HCT116 (cell line): ENCODE measurements around the gene TMEM147. TPM values are rescaled to one million over a fixed set of nuclear protein-coding genes. Genes with fewer than 3 reads are reported as not detected.
A peak's percentile ranks its signal among the peaks of the same experiment; 100 is the strongest.

Experiments
- ATAC-seq: fragments of 200-7000 bp; cut with Tn5 transposase; 2 replicates; pipeline ENCODE4 v1.9.1; 2020; ENCODE audit warnings: mild to moderate bottlenecking, moderate library complexity
- BruUV-seq: library from RNA; stranded (reverse); fragments of 400-500 nt; replicated peaks from 2 replicates; lab custom pipeline; 2021; lab: Mats Ljungman, UMichigan
- CTCF ChIA-PET: fragments of 300-600 bp; sonication (Branson Sonifier 250); formaldehyde crosslinking; loops from one replicate; lab custom pipeline; 2021; ENCODE audit warnings: antibody characterized with exemption; lab: Charles Lee
- POLR2A ChIA-PET: fragments of 300-600, 350-600 bp; sonication (Branson Sonifier 250); formaldehyde crosslinking; loops from one replicate; lab custom pipeline; 2021; ENCODE audit warnings: antibody characterized with exemption; lab: Charles Lee
- RAD21 ChIA-PET, 2 experiments: fragments of 300-600 bp; sonication (Branson Sonifier 250); formaldehyde crosslinking; loops; one replicate each; lab custom pipeline; 2023; ENCODE audit warnings: low total read pairs in 2 of 2; ENCODE audit not compliant: uncharacterized antibody in 2 of 2, unreplicated experiment in 2 of 2, low non-redundant PET in 1 of 2; lab: Charles Lee
- DNase-seq: peaks from one replicate; pipeline ENCODE4 v3.0.0-alpha.2; 2010; ENCODE audit warnings: low read depth, low spot score
- H2AFZ ChIP-seq: fragments of 200-600 bp; shearing (Covaris generic), sonication (generic); 2 replicates; pipeline ENCODE4 v1.6.1; 2017; ENCODE audit warnings: low read depth, mixed run types, mixed read lengths, antibody characterized with exemption, low read length; ENCODE audit not compliant: poor library complexity, severe bottlenecking
- H3K27ac ChIP-seq: 2 replicates; pipeline ENCODE4 v1.5.1; 2012; ENCODE audit warnings: low read depth, low read length
- H3K27me3 ChIP-seq: fragments of 200-600 bp; sonication (generic); 2 replicates; pipeline ENCODE4 v1.6.1; 2016; ENCODE audit warnings: mixed run types, low read length, mixed read lengths; ENCODE audit not compliant: insufficient read depth
- H3K36me3 ChIP-seq, 2 experiments: fragments of 200-500 bp in 1 of 2; fragments of 200-600 bp in 1 of 2; sonication (Bioruptor generic) in 1 of 2; sonication (generic) in 1 of 2; 2 replicates each; pipeline versions ENCODE4 v1.5.1 to v1.6.1; 2014 to 2016; ENCODE audit warnings: low read length in 2 of 2, inconsistent platforms in 1 of 2, mixed read lengths in 1 of 2, mixed run types in 1 of 2; ENCODE audit not compliant: insufficient read depth in 2 of 2, control insufficient read depth in 1 of 2
- H3K4me1 ChIP-seq, 2 experiments: fragments of 200-600 bp in 1 of 2; sonication (generic) in 1 of 2; 2 replicates each; pipeline versions ENCODE4 v1.5.1 to v1.6.1; 2012 to 2017; ENCODE audit warnings: low read length in 2 of 2, inconsistent platforms in 1 of 2, mild to moderate bottlenecking in 1 of 2, mixed read lengths in 1 of 2, mixed run types in 1 of 2, moderate library complexity in 1 of 2; ENCODE audit not compliant: insufficient read depth in 2 of 2, control insufficient read depth in 1 of 2
- H3K4me2 ChIP-seq: fragments of 200-600 bp; sonication (generic); 2 replicates; pipeline ENCODE4 v1.6.1; 2017; ENCODE audit warnings: mixed run types, low read length, mixed read lengths
- H3K4me3 ChIP-seq, 2 experiments: fragments of 200-600 bp in 1 of 2; sonication (generic) in 1 of 2; replicated peaks in 1 of 2; 2 replicates each; pipeline ENCODE4 v1.5.1; 2011 to 2016; ENCODE audit warnings: low read length in 2 of 2, control low read depth in 1 of 2, low read depth in 1 of 2, mild to moderate bottlenecking in 1 of 2, mixed read lengths in 1 of 2, mixed run types in 1 of 2
- H3K79me2 ChIP-seq: fragments of 200-600 bp; sonication (generic); 2 replicates; pipeline ENCODE4 v1.6.1; 2017; ENCODE audit warnings: mild to moderate bottlenecking, mixed run types, low read length, moderate library complexity, mixed read lengths; ENCODE audit not compliant: insufficient read depth
- H3K9ac ChIP-seq: fragments of 200-600 bp; sonication (generic); 2 replicates; pipeline ENCODE4 v1.6.1; 2016; ENCODE audit warnings: low read length, mixed read lengths
- H3K9me2 ChIP-seq: fragments of 200-600 bp; sonication (generic), shearing (Covaris generic); 2 replicates; pipeline ENCODE4 v1.6.1; 2017; ENCODE audit warnings: mixed run types, mild to moderate bottlenecking, moderate library complexity; ENCODE audit not compliant: insufficient read depth
- H3K9me3 ChIP-seq, 2 experiments: fragments of 200-500 bp in 1 of 2; fragments of 200-600 bp in 1 of 2; sonication (Bioruptor generic) in 1 of 2; sonication (generic) in 1 of 2; 2 replicates each; pipeline ENCODE4 v1.6.1; 2014 to 2017; ENCODE audit warnings: low read length in 2 of 2, mixed read lengths in 2 of 2, inconsistent platforms in 1 of 2, low read depth in 1 of 2, mild to moderate bottlenecking in 1 of 2, mixed run types in 1 of 2, moderate library complexity in 1 of 2; ENCODE audit not compliant: control insufficient read depth in 1 of 2, insufficient read depth in 1 of 2
- H4K20me1 ChIP-seq: fragments of 200-600 bp; sonication (generic), shearing (Covaris generic); 2 replicates; pipeline ENCODE4 v1.6.1; 2017; ENCODE audit warnings: mixed run types, mild to moderate bottlenecking, moderate library complexity; ENCODE audit not compliant: insufficient read depth
- ATF3 ChIP-seq: IDR thresholded peaks from 2 replicates; pipeline ENCODE4 v1.6.1; 2012
- CBX3 ChIP-seq: IDR thresholded peaks from 2 replicates; pipeline ENCODE4 v1.6.1; 2012; ENCODE audit warnings: low read depth
- EGR1 ChIP-seq: IDR thresholded peaks from 2 replicates; pipeline ENCODE4 v1.6.1; 2012; ENCODE audit warnings: low read depth
- ELF1 ChIP-seq: IDR thresholded peaks from 2 replicates; pipeline ENCODE4 v1.6.1; 2012; ENCODE audit warnings: low read depth, borderline replicate concordance
- EZH2 ChIP-seq: fragments of 200-600 bp; sonication (generic); IDR thresholded peaks from 2 replicates; pipeline ENCODE4 v1.6.1; 2017; ENCODE audit warnings: antibody characterized with exemption, mixed run types
- SIN3A ChIP-seq: IDR thresholded peaks from 2 replicates; pipeline ENCODE4 v1.6.1; 2012; ENCODE audit warnings: low read depth
- TCF7L2 ChIP-seq: IDR thresholded peaks from 2 replicates; pipeline ENCODE4 v1.7.0; 2011; ENCODE audit warnings: borderline replicate concordance, inconsistent platforms; ENCODE audit not compliant: insufficient read depth, insufficient read length; ENCODE audit errors: extremely low read depth
- intact Hi-C: fragments of 100-400 bp; cut with micrococcal nuclease; formaldehyde crosslinking; loops from 2 replicates; pipeline ENCODE4 v1.10.0; 2022
- total RNA-seq: library from RNA; stranded (reverse); gene quantifications from one replicate; pipeline ENCODE4 v1.2.1, GENCODE V29; 2021; ENCODE audit not compliant: unreplicated experiment
- TF ChIP-seq, protein P1 (sequence below): IDR thresholded peaks from 2 replicates; pipeline ENCODE4 v1.6.1; 2012; ENCODE audit warnings: low read depth

Gene TMEM147
- total RNA-seq, 1 experiment from 2014 or later: 128 TPM

DNA sequence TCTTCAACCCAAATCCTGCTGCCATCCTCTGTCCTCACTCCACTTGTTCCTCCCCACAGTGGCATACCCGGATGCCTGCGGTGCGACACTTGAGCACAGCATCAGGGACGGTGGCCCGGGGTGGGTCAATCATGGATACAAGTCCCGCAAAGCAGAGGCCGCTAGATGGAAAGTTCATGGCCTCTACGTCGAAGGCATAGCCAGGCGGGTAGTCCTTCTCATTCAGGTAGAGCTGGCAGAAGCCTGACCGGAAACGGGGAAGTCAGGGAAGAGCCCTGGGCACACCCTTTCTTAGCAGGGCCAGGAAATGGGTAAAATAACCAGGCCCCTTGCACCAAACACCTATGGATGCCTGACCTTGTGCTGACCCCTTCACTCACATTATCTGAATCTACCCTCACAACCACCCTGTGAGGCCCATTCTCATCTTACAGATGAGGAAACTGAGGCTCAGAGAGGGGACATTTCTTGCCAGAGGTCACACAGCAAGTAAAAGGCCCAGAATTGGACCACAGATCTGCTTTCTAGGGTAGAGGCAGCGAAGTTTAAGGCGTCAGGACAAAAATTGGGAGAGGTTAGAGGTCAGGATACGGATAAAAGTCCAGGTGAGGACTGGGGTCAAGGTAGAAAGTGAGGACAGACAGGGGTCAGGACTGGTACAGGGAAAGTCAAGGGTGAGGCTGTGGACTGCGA is 11.6 kb downstream of the TMEM147 start:
- H3K36me3 ChIP-seq: no peaks in the 10 kb centered on the region
- peaks cover 0 to 12% of the 10 kb centered on the region in 2 experiments; a peak in 2 of 4 replicates for H3K4me1 ChIP-seq
- H2AFZ ChIP-seq: no peak overlapping the region
- no peaks in the 10 kb centered on the region for H4K20me1 ChIP-seq
- intact Hi-C loops: no loop called here
- no peak overlapping the region for H3K9ac ChIP-seq
- TF ChIP-seq, protein P1, sequence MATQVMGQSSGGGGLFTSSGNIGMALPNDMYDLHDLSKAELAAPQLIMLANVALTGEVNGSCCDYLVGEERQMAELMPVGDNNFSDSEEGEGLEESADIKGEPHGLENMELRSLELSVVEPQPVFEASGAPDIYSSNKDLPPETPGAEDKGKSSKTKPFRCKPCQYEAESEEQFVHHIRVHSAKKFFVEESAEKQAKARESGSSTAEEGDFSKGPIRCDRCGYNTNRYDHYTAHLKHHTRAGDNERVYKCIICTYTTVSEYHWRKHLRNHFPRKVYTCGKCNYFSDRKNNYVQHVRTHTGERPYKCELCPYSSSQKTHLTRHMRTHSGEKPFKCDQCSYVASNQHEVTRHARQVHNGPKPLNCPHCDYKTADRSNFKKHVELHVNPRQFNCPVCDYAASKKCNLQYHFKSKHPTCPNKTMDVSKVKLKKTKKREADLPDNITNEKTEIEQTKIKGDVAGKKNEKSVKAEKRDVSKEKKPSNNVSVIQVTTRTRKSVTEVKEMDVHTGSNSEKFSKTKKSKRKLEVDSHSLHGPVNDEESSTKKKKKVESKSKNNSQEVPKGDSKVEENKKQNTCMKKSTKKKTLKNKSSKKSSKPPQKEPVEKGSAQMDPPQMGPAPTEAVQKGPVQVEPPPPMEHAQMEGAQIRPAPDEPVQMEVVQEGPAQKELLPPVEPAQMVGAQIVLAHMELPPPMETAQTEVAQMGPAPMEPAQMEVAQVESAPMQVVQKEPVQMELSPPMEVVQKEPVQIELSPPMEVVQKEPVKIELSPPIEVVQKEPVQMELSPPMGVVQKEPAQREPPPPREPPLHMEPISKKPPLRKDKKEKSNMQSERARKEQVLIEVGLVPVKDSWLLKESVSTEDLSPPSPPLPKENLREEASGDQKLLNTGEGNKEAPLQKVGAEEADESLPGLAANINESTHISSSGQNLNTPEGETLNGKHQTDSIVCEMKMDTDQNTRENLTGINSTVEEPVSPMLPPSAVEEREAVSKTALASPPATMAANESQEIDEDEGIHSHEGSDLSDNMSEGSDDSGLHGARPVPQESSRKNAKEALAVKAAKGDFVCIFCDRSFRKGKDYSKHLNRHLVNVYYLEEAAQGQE: no peak
- TF ChIP-seq EGR1 (no peak), CBX3 (no peak), SIN3A (no peak), ELF1 (no peak), TCF7L2 (no peak), EZH2 (no peak), ATF3 (no peak)
- H3K9me2 ChIP-seq: no peaks in the 10 kb centered on the region
- DNase-seq (no peak), ATAC-seq (no peak)
- ChIA-PET POLR2A (no interaction called here), RAD21 (interaction anchor here in 1 of 2 experiments (0.8 kb wide), 1 partner anchor 91 kb away, joined by 3 read pairs; the partner anchor contains the start of gene COX6B1), CTCF (interaction anchor here (1.0 to 1.7 kb wide), 3 partner anchors 8 to 156 kb away, joined by 3 to 8 read pairs (median 3); no protein-coding TSS in a partner anchor)
- BruUV-seq: no TSS peak
- peak overlapping the region; percentile 84 for H3K4me2 ChIP-seq
- no peaks in the 10 kb centered on the region for H3K27me3 ChIP-seq
- H3K4me3 ChIP-seq: no peak overlapping the region
- H3K9me3 ChIP-seq: no peaks in the 10 kb centered on the region
- no peak overlapping the region for H3K27ac ChIP-seq
- no peaks in the 10 kb centered on the region for H3K79me2 ChIP-seq
